ENCODE measurements around the gene PDLIM1.

The PDLIM1 gene

GRCh38 chr10:95305606-95306317 is 15.0 kb upstream of the PDLIM1 start:
- TF ChIP-seq, protein P1, sequence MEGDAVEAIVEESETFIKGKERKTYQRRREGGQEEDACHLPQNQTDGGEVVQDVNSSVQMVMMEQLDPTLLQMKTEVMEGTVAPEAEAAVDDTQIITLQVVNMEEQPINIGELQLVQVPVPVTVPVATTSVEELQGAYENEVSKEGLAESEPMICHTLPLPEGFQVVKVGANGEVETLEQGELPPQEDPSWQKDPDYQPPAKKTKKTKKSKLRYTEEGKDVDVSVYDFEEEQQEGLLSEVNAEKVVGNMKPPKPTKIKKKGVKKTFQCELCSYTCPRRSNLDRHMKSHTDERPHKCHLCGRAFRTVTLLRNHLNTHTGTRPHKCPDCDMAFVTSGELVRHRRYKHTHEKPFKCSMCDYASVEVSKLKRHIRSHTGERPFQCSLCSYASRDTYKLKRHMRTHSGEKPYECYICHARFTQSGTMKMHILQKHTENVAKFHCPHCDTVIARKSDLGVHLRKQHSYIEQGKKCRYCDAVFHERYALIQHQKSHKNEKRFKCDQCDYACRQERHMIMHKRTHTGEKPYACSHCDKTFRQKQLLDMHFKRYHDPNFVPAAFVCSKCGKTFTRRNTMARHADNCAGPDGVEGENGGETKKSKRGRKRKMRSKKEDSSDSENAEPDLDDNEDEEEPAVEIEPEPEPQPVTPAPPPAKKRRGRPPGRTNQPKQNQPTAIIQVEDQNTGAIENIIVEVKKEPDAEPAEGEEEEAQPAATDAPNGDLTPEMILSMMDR (IDR thresholded peaks at IDR 0.05; ENCODE audit: low read depth, low read length): no peak
- H3K4me3 ChIP-seq (ENCODE audit: low read depth, low read length): no peak overlapping the region

- H3K4me3 ChIP-seq (ENCODE audit: low read depth, low read length): no peak overlapping the region
- TF ChIP-seq, protein P1 (IDR thresholded peaks at IDR 0.05; ENCODE audit: low read depth, low read length): no peak
These were observed 14.2 kb upstream of the PDLIM1 start for GRCh38 chr10:95304976-95305375.

DNA sequence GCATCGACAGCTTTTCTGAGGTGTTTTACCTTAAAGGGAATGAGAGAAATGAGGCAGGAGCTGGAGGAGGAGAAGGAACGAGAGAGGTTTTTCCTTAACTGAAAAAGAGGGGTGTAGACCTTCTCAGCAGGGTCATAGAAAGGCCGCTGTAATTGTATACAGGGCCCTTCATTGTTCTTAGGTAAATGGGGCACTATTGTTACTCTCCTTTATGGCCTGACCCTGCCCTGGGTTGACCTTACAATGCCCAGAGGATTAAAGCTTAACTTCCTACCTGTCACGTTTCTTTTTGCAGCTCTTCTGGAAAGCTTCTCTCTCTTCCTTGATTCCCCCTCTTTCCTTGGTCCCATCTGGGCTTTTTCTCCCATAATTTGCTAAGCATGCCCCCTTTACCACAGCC is 13.7 kb upstream of the PDLIM1 start:
- H3K4me3 ChIP-seq (ENCODE audit: low read depth, low read length): no peak overlapping the region
- TF ChIP-seq, protein P1 (IDR thresholded peaks at IDR 0.05; ENCODE audit: low read depth, low read length): no peak

DNA sequence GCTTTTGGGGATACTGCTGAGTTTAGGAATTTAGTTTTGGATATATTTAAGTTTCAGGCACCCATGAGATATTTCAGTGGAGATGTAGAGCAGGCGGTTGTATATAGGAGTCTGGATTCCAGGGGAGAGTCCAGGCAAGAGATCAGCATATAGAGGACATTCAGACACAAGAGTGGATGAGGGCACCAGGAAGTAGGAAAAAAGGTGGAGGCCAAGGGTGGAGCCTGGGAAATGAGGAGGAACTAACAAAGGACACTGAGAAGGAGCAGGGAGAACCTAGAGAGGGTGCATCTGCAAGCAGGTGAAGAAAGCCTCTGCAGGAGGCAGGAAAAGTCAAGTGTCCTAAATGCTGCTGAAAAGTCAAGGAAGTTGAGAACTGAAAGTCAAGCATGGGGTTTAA is 13.1 kb upstream of the PDLIM1 start:
- H3K4me3 ChIP-seq (ENCODE audit: low read depth, low read length): no peak overlapping the region
- TF ChIP-seq, protein P1 (IDR thresholded peaks at IDR 0.05; ENCODE audit: low read depth, low read length): no peak

GRCh38 chr10:95303535-95303934 is 12.7 kb upstream of the PDLIM1 start:
- TF ChIP-seq, protein P1 (IDR thresholded peaks at IDR 0.05; ENCODE audit: low read depth, low read length): no peak

DNA sequence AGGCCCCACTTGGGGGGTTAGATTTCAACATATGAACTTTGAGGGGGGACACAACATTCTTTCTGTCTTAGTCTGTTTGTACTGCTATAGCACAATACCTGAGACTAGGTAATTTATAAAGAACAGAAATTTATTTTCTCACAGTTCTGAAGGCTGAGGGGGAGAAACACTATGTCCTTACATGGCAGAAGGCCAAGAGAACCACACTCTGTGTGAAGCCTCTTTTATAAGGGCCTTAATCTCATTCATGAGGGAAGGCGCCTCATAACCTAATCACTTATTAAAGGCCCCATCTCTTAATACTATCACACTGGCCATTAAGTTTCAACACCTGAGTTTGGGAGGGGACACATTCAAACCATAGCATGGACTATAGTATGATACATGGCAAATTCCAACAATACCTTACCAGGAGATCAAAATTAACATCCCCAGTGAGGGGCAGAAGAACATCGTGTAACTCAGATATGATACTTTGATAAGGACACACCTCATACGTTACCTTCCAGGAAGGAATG is 9.3 kb upstream of the PDLIM1 start:
- TF ChIP-seq, protein P1 (IDR thresholded peaks at IDR 0.05; ENCODE audit: low read depth, low read length): no peak
- no peak overlapping the region for H3K4me3 ChIP-seq (ENCODE audit: low read depth, low read length)

More at GRCh38 chr10:95303535-95303934, 12.7 kb upstream of the PDLIM1 start:
- H3K4me3 ChIP-seq (ENCODE audit: low read depth, low read length): no peak overlapping the region

- H3K4me3 ChIP-seq (ENCODE audit: low read depth, low read length): no peak overlapping the region
- TF ChIP-seq, protein P1 (IDR thresholded peaks at IDR 0.05; ENCODE audit: low read depth, low read length): no peak
These were observed 6.6 kb upstream of the PDLIM1 start for GRCh38 chr10:95297402-95297801.

Measured in WI38 (cell line).